Keratinocyte (primary cell): ENCODE data around the gene SS18L1. TPM values are rescaled to one million over a fixed set of nuclear protein-coding genes. Genes with fewer than 3 reads are reported as not detected.

ENCODE experiments used
- DNase-seq: peaks from one replicate; pipeline ENCODE4 v3.0.0-alpha.2; 2011; ENCODE audit warnings: low read depth, missing footprints, low spot score
- FAIRE-seq: peaks from 2 replicates; lab custom pipeline; 2011; peaks lifted over from hg19 to GRCh38; lab: Jason Lieb, UNC
- H2AFZ ChIP-seq: 2 replicates; pipeline ENCODE4 v1.6.0; 2012; ENCODE audit warnings: low read length, control low read depth, inconsistent platforms; ENCODE audit not compliant: control insufficient read depth
- H3K27ac ChIP-seq: 2 replicates; pipeline ENCODE4 v1.5.1; 2011; ENCODE audit warnings: low read length; ENCODE audit not compliant: control insufficient read depth, insufficient read depth
- H3K27me3 ChIP-seq: 3 replicates; pipeline ENCODE4 v1.6.0; 2011; ENCODE audit warnings: low read length; ENCODE audit not compliant: control insufficient read depth, insufficient read depth; ENCODE audit errors: extremely low read depth
- H3K36me3 ChIP-seq, 2 experiments: 2 replicates in 1 of 2; 3 replicates in 1 of 2; pipeline ENCODE4 v1.5.1; 2011; ENCODE audit warnings: low read length in 2 of 2, mild to moderate bottlenecking in 1 of 2; ENCODE audit not compliant: control insufficient read depth in 2 of 2, insufficient read depth in 2 of 2; ENCODE audit errors: extremely low read depth in 1 of 2
- H3K4me1 ChIP-seq: 3 replicates; pipeline ENCODE4 v1.5.1; 2011; ENCODE audit warnings: low read length; ENCODE audit not compliant: control insufficient read depth, insufficient read depth; ENCODE audit errors: extremely low read depth
- H3K4me2 ChIP-seq: 3 replicates; pipeline ENCODE4 v1.6.0; 2011; ENCODE audit warnings: low read depth, low read length; ENCODE audit not compliant: control insufficient read depth, insufficient read depth; ENCODE audit errors: extremely low read depth
- H3K4me3 ChIP-seq, 3 experiments: fragments of 200-600 bp in 1 of 3; sonication (generic) in 1 of 3; 2 replicates in 2 of 3; 3 replicates in 1 of 3; pipeline ENCODE4 v1.5.1; 2011 to 2016; ENCODE audit warnings: low read length in 3 of 3, mild to moderate bottlenecking in 3 of 3, control low read depth in 2 of 3, inconsistent platforms in 1 of 3, low read depth in 1 of 3, mixed read lengths in 1 of 3, mixed run types in 1 of 3, moderate library complexity in 1 of 3; ENCODE audit not compliant: control insufficient read depth in 2 of 3, insufficient read depth in 2 of 3; ENCODE audit errors: extremely low read depth in 1 of 3
- H3K79me2 ChIP-seq: 2 replicates; pipeline ENCODE4 v1.6.0; 2012; ENCODE audit warnings: low read length; ENCODE audit not compliant: control insufficient read depth, insufficient read depth
- H3K9ac ChIP-seq: 3 replicates; pipeline ENCODE4 v1.6.0; 2011; ENCODE audit warnings: low read length; ENCODE audit not compliant: control insufficient read depth, insufficient read depth; ENCODE audit errors: extremely low read depth
- H3K9me1 ChIP-seq: 3 replicates; pipeline ENCODE4 v1.6.0; 2011; ENCODE audit warnings: low read length; ENCODE audit not compliant: control insufficient read depth, insufficient read depth; ENCODE audit errors: extremely low read depth
- H3K9me3 ChIP-seq: 2 replicates; pipeline ENCODE4 v1.5.1; 2012; ENCODE audit warnings: low read depth, low read length; ENCODE audit not compliant: control insufficient read depth
- H4K20me1 ChIP-seq: 3 replicates; pipeline ENCODE4 v1.6.0; 2011; ENCODE audit warnings: low read length; ENCODE audit not compliant: control insufficient read depth, insufficient read depth; ENCODE audit errors: extremely low read depth
- CTCF ChIP-seq, 3 experiments: IDR thresholded peaks in 1 of 3; conservative IDR thresholded peaks in 1 of 3; optimal IDR thresholded peaks in 1 of 3; 2 replicates in 2 of 3; 3 replicates in 1 of 3; pipeline versions ENCODE3 to v1.5.1; 2011; ENCODE audit warnings: low read length in 3 of 3, mild to moderate bottlenecking in 3 of 3, moderate library complexity in 2 of 3, control low read depth in 1 of 3, inconsistent platforms in 1 of 3; ENCODE audit not compliant: insufficient read depth in 2 of 3; ENCODE audit errors: extremely low read depth in 1 of 3
- EZH2 ChIP-seq: IDR thresholded peaks from one replicate; pipeline ENCODE4 v1.6.1; 2012; ENCODE audit warnings: inconsistent platforms, mild to moderate bottlenecking, low read length, moderate library complexity
- dilution Hi-C: fragments of 300-500 bp; cut with MboI; formaldehyde crosslinking; loops from one replicate; pipeline ENCODE4 v1.7.0; 2020; ENCODE audit warnings: low sequenced_read_pairs; ENCODE audit not compliant: extremely low pct_ligation_motif_present
- polyA plus RNA-seq, 5 experiments: library from polyadenylated mRNA; depleted of rRNA in 3 of 5; stranded (reverse) in 3 of 5; stranded (forward) in 1 of 5; unstranded in 1 of 5; fragments of >200 nt; gene quantifications; 1 replicate in 1 of 5; 2 replicates in 3 of 5; 3 replicates in 1 of 5; pipeline versions ENCODE4 v1.2.1 to v1.2.3, GENCODE V29; 2011 to 2012; ENCODE audit warnings: missing spikeins in 2 of 5, low read depth in 1 of 5, low replicate concordance in 1 of 5

SS18L1 gene
- polyA plus RNA-seq, 1 donor (not counting 4 experiments of a cell fraction or from before 2014, with no cell fraction given): 9.4 TPM

- Histone ChIP-seq H3K27ac (no peak overlapping the region), H3K9ac (no peak overlapping the region), H4K20me1 (no peaks in the 10 kb centered on the region), H3K9me3 (no peaks in the 10 kb centered on the region), H3K4me3 (no peak overlapping the region), H3K4me1 (no peaks in the 10 kb centered on the region), H3K27me3 (no peaks in the 10 kb centered on the region), H3K9me1 (no peaks in the 10 kb centered on the region), H3K79me2 (peaks cover 30% of the 10 kb centered on the region), H3K4me2 (no peak overlapping the region), H2AFZ (no peak overlapping the region), H3K36me3 (peaks cover 29 to 37% of the 10 kb centered on the region in 2 experiments)
- dilution Hi-C loops: no loop called here
- no peak for DNase-seq
- FAIRE-seq: no peak
- TF ChIP-seq EZH2 (no peak), CTCF (optimal IDR thresholded peaks at IDR 0.05 in 1 of 3, IDR thresholded peaks at IDR 0.05 in 1 of 3, conservative IDR thresholded peaks at IDR 0.05 in 1 of 3; ENCODE audit: extremely low read depth in 1 of 3, insufficient read depth in 2 of 3, low read length in 3 of 3) (no peak)
Measured at GRCh38 chr20:62195075-62195405, 51.5 kb downstream of the SS18L1 start.

GRCh38 chr20:62195736-62196135 is 52.2 kb downstream of the SS18L1 start:
- Histone ChIP-seq H3K4me1 (no peaks in the 10 kb centered on the region), H2AFZ (no peak overlapping the region), H3K9ac (no peak overlapping the region), H3K9me3 (no peaks in the 10 kb centered on the region), H3K79me2 (peaks cover 25% of the 10 kb centered on the region), H4K20me1 (no peaks in the 10 kb centered on the region), H3K4me3 (no peak overlapping the region), H3K9me1 (no peaks in the 10 kb centered on the region), H3K36me3 (peaks cover 33 to 38% of the 10 kb centered on the region in 2 experiments), H3K4me2 (no peak overlapping the region), H3K27ac (no peak overlapping the region), H3K27me3 (no peaks in the 10 kb centered on the region)
- FAIRE-seq (no peak), DNase-seq (no peak)
- TF ChIP-seq EZH2 (no peak), CTCF (optimal IDR thresholded peaks at IDR 0.05 in 1 of 3, IDR thresholded peaks at IDR 0.05 in 1 of 3, conservative IDR thresholded peaks at IDR 0.05 in 1 of 3; ENCODE audit: extremely low read depth in 1 of 3, insufficient read depth in 2 of 3, low read length in 3 of 3) (no peak)
- dilution Hi-C loops: no loop called here
